ENCODE measurements around the gene SDC4. TPM values are rescaled to one million over a fixed set of nuclear protein-coding genes. Genes with fewer than 3 reads are reported as not detected.
A peak's percentile ranks its signal among the peaks of the same experiment; 100 is the strongest.

Gene SDC4
- total and polyA plus RNA-seq, 9 of the 15 experiments (the other 6 are each of a cell fraction or from before 2014, with no cell fraction given) = 2.1 to 10.7 (median 6.3) TPM

DNA sequence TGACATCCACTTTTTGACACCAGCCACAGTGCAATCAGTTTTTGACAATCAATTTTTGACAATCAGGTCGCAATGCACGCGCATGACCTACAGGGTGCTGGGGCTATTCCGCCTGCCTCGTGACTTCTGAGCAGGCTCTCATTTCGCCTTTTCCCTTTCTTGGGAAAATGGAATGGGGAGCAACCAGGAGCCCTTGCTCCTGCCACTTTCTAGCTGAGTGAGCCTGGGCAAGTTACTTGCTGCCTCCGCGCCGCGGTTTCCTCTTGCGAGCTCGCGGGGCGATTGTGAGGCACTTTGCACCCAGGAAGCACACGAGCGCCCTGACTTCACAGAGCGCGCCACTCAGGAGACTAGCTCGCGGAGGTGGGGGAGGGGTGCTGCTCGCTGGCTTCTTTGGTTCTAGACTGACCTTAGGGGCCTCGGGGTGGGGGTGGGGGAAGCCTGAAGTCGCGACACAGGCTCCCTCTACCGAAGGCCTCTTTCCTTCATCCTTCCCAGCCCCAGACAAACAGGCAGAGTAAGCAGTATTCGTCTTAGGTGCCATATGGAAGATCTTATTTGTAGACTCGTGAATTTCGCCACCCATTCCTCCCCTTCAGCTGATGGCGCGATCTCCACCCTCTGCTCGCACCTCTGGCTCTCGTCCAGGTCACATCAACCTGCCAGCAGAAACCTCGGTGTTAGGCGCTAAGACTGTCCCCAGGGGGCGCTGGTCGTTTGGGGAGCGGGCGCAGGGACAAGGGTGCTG is 25.3 kb upstream of the SDC4 start (continued):
- TF ChIP-seq NR2C2 (CRISPR knock-in tag; IDR thresholded peaks at IDR 0.05) (no peak), NR2C2 (tag; IDR thresholded peaks at IDR 0.05) (peak; percentile 70), PHF8 (IDR thresholded peaks at IDR 0.05; ENCODE audit: borderline replicate concordance, low read length) (peak; percentile 31; the same call in 1 of the 2 replicates), CC2D1A (IDR thresholded peaks at IDR 0.05) (peak; percentile 76), OTX1 (CRISPR knock-in tag; IDR thresholded peaks at IDR 0.05) (peak; percentile 82), ZNF175 (CRISPR knock-in tag; IDR thresholded peaks at IDR 0.05; ENCODE audit: low read depth) (0 out of 2 replicates have a peak, but pooled peaks have one; percentile 35), DMBX1 (CRISPR knock-in tag; IDR thresholded peaks at IDR 0.05; ENCODE audit: borderline replicate concordance) (0 out of 2 replicates have a peak, but pooled peaks have one; percentile 19), NONO (IDR thresholded peaks at IDR 0.05; ENCODE audit: low read depth in 2 of 2, low read length in 1 of 2) (0 out of 4 replicates have a peak, but pooled peaks of 1 of the 2 experiments have one; percentile 54), NFIC (IDR thresholded peaks at IDR 0.05) (peak; percentile 99), CEBPB (tag; IDR thresholded peaks at IDR 0.05) (peak; percentile 43; the same call in 1 of the 2 replicates), ZBED1 (IDR thresholded peaks at IDR 0.05) (peak; percentile 43; the same call in 1 of the 2 replicates), NCOA1 (IDR thresholded peaks at IDR 0.05; ENCODE audit: low read depth) (0 out of 2 replicates have a peak, but pooled peaks have one; percentile 29), AFF4 (CRISPR knock-in tag; IDR thresholded peaks at IDR 0.05) (0 out of 2 replicates have a peak, but pooled peaks have one; percentile 31), TAF1 (IDR thresholded peaks at IDR 0.05; ENCODE audit: control insufficient read depth, extremely low read depth, insufficient read depth, low read length, severe bottlenecking) (peak; percentile 71), CBFA2T3 (IDR thresholded peaks at IDR 0.05) (peak; percentile 15; the same call in 1 of the 2 replicates), XRCC5 (IDR thresholded peaks at IDR 0.05; ENCODE audit: low read depth, low read length) (peak; percentile 92), SUPT5H (IDR thresholded peaks at IDR 0.05) (0 out of 2 replicates have a peak, but pooled peaks have one; percentile 39), ARID1B (IDR thresholded peaks at IDR 0.05) (peak; percentile 56), EP400 (IDR thresholded peaks at IDR 0.05) (peak; percentile 77), JUN (IDR thresholded peaks at IDR 0.05; ENCODE audit: borderline replicate concordance, low read depth, low read length) (0 out of 2 replicates have a peak, but pooled peaks have one; percentile 60), JUN (CRISPR knock-in tag; IDR thresholded peaks at IDR 0.05; ENCODE audit: borderline replicate concordance) (no peak), ATF1 (CRISPR knock-in tag; IDR thresholded peaks at IDR 0.05) (no peak), ATF1 (tag; IDR thresholded peaks at IDR 0.05) (0 out of 2 replicates have a peak, but pooled peaks have one; percentile 15), FOXA3 (CRISPR knock-in tag; conservative IDR thresholded peaks at IDR 0.05 in 1 of 2, IDR thresholded peaks at IDR 0.05 in 1 of 2) (0 out of 4 replicates have a peak, but pooled peaks of 1 of the 2 experiments have one; percentile 7), DACH1 (IDR thresholded peaks at IDR 0.05; ENCODE audit: partially characterized antibody) (peak; percentile 57)
- TF ChIP-seq, protein P1, sequence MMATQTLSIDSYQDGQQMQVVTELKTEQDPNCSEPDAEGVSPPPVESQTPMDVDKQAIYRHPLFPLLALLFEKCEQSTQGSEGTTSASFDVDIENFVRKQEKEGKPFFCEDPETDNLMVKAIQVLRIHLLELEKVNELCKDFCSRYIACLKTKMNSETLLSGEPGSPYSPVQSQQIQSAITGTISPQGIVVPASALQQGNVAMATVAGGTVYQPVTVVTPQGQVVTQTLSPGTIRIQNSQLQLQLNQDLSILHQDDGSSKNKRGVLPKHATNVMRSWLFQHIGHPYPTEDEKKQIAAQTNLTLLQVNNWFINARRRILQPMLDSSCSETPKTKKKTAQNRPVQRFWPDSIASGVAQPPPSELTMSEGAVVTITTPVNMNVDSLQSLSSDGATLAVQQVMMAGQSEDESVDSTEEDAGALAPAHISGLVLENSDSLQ (IDR thresholded peaks at IDR 0.05) = peak; percentile 92

All from K562 (cell line).